Measurements from ENCODE around the gene FAM193A.

FAM193A gene

GRCh38 chr4:2619459-2619858, 83.0 kb downstream of the FAM193A start:
- Histone ChIP-seq H3K4ac (ENCODE audit: low read depth, low read length) (no peak overlapping the region), H4K8ac (ENCODE audit: low read depth, low read length) (no peak overlapping the region), H3K56ac (ENCODE audit: low read length) (peak overlapping the region; percentile 54), H3K23ac (ENCODE audit: low read length) (no peak overlapping the region), H3K9ac (ENCODE audit: low read length) (no peak overlapping the region), H3K79me2 (ENCODE audit: control insufficient read depth, insufficient read depth, low read length) (peaks cover 51% of the 10 kb centered on the region), H2BK5ac (ENCODE audit: low read length) (no peak overlapping the region), H3K27me3 (ENCODE audit: insufficient read depth, low read length, poor library complexity) (no peaks in the 10 kb centered on the region), H2BK15ac (replicated peaks; ENCODE audit: low read depth) (no peak overlapping the region), H3K4me2 (ENCODE audit: low read length) (no peak overlapping the region), H3K27ac (ENCODE audit: low read depth, low read length) (peak overlapping the region; percentile 43), H3K4me1 (ENCODE audit: control insufficient read depth, low read depth, low read length) (peaks cover 4% of the 10 kb centered on the region), H3K79me1 (ENCODE audit: low read length) (peaks cover 22% of the 10 kb centered on the region), H3K4me3 (ENCODE audit: low read length) (no peak overlapping the region), H3K36me3 (ENCODE audit: control insufficient read depth, insufficient read depth, low read length) (no peaks in the 10 kb centered on the region), H3K18ac (ENCODE audit: low read length) (no peak overlapping the region), H2BK120ac (ENCODE audit: low read depth, low read length) (no peak overlapping the region), H2AK5ac (ENCODE audit: low read length) (no peak overlapping the region), H4K5ac (ENCODE audit: low read length) (no peak overlapping the region)
- peak; percentile 48 for DNase-seq
- no CpG with 5 or more reads among the region's 8 CpGs for WGBS (ENCODE audit: extremely low coverage, insufficient coverage, low lambda C conversion rate)

- Histone ChIP-seq H3K4ac (ENCODE audit: low read depth, low read length) (no peak overlapping the region), H4K5ac (ENCODE audit: low read length) (no peak overlapping the region), H3K36me3 (ENCODE audit: control insufficient read depth, insufficient read depth, low read length) (peaks cover 2% of the 10 kb centered on the region), H2BK15ac (replicated peaks; ENCODE audit: low read depth) (no peak overlapping the region), H3K9ac (ENCODE audit: low read length) (no peak overlapping the region), H3K4me1 (ENCODE audit: control insufficient read depth, low read depth, low read length) (peaks cover 4% of the 10 kb centered on the region), H3K4me3 (ENCODE audit: low read length) (no peak overlapping the region), H3K18ac (ENCODE audit: low read length) (no peak overlapping the region), H3K23ac (ENCODE audit: low read length) (peak overlapping the region; percentile 35), H3K4me2 (ENCODE audit: low read length) (no peak overlapping the region), H2BK120ac (ENCODE audit: low read depth, low read length) (no peak overlapping the region), H3K79me1 (ENCODE audit: low read length) (peaks cover 29% of the 10 kb centered on the region), H2AK5ac (ENCODE audit: low read length) (no peak overlapping the region), H2BK5ac (ENCODE audit: low read length) (no peak overlapping the region), H3K27me3 (ENCODE audit: insufficient read depth, low read length, poor library complexity) (no peaks in the 10 kb centered on the region), H3K27ac (ENCODE audit: low read depth, low read length) (no peak overlapping the region), H3K56ac (ENCODE audit: low read length) (no peak overlapping the region), H4K8ac (ENCODE audit: low read depth, low read length) (no peak overlapping the region), H3K79me2 (ENCODE audit: control insufficient read depth, insufficient read depth, low read length) (peaks cover 45% of the 10 kb centered on the region)
- DNase-seq = no peak
- WGBS (ENCODE audit: extremely low coverage, insufficient coverage, low lambda C conversion rate) = no CpG with 5 or more reads among the region's 7 CpGs
These were observed 85.0 kb downstream of the FAM193A start for GRCh38 chr4:2621419-2621818.

GRCh38 chr4:2623442-2623841, 87.0 kb downstream of the FAM193A start:
- Histone ChIP-seq H2BK5ac (ENCODE audit: low read length) (no peak overlapping the region), H3K79me2 (ENCODE audit: control insufficient read depth, insufficient read depth, low read length) (peaks cover 45% of the 10 kb centered on the region), H2AK5ac (ENCODE audit: low read length) (no peak overlapping the region), H3K27ac (ENCODE audit: low read depth, low read length) (no peak overlapping the region), H3K18ac (ENCODE audit: low read length) (no peak overlapping the region), H3K36me3 (ENCODE audit: control insufficient read depth, insufficient read depth, low read length) (peaks cover 5% of the 10 kb centered on the region), H3K4me2 (ENCODE audit: low read length) (no peak overlapping the region), H2BK120ac (ENCODE audit: low read depth, low read length) (no peak overlapping the region), H3K23ac (ENCODE audit: low read length) (no peak overlapping the region), H3K4me3 (ENCODE audit: low read length) (no peak overlapping the region), H3K56ac (ENCODE audit: low read length) (no peak overlapping the region), H3K4ac (ENCODE audit: low read depth, low read length) (no peak overlapping the region), H3K9ac (ENCODE audit: low read length) (no peak overlapping the region), H4K5ac (ENCODE audit: low read length) (no peak overlapping the region), H3K27me3 (ENCODE audit: insufficient read depth, low read length, poor library complexity) (no peaks in the 10 kb centered on the region), H3K4me1 (ENCODE audit: control insufficient read depth, low read depth, low read length) (peaks cover 4% of the 10 kb centered on the region), H3K79me1 (ENCODE audit: low read length) (peaks cover 29% of the 10 kb centered on the region), H4K8ac (ENCODE audit: low read depth, low read length) (no peak overlapping the region), H2BK15ac (replicated peaks; ENCODE audit: low read depth) (no peak overlapping the region)
- DNase-seq = no peak
- WGBS (ENCODE audit: extremely low coverage, insufficient coverage, low lambda C conversion rate) = no CpG with 5 or more reads among the region's 6 CpGs

GRCh38 chr4:2624782-2625530, 88.5 kb downstream of the FAM193A start:
- DNase-seq = no peak
- peaks cover 5% of the 10 kb centered on the region for H3K36me3 ChIP-seq (ENCODE audit: control insufficient read depth, insufficient read depth, low read length)
- H3K27me3 ChIP-seq (ENCODE audit: insufficient read depth, low read length, poor library complexity) = no peaks in the 10 kb centered on the region
- no peak overlapping the region for H3K9ac ChIP-seq (ENCODE audit: low read length)
- WGBS (ENCODE audit: extremely low coverage, insufficient coverage, low lambda C conversion rate) = no CpG with 5 or more reads among the region's 22 CpGs
- no peak overlapping the region for H3K4ac ChIP-seq (ENCODE audit: low read depth, low read length)
- H2AK5ac ChIP-seq (ENCODE audit: low read length) = no peak overlapping the region
- no peak overlapping the region for H4K8ac ChIP-seq (ENCODE audit: low read depth, low read length)
- no peak overlapping the region for H4K5ac ChIP-seq (ENCODE audit: low read length)
- H3K79me2 ChIP-seq (ENCODE audit: control insufficient read depth, insufficient read depth, low read length) = peaks cover 38% of the 10 kb centered on the region
- H3K18ac ChIP-seq (ENCODE audit: low read length) = no peak overlapping the region
- no peak overlapping the region for H3K56ac ChIP-seq (ENCODE audit: low read length)
- no peak overlapping the region for H3K27ac ChIP-seq (ENCODE audit: low read depth, low read length)
- no peak overlapping the region for H3K23ac ChIP-seq (ENCODE audit: low read length)
- H2BK5ac ChIP-seq (ENCODE audit: low read length) = no peak overlapping the region
- H3K4me2 ChIP-seq (ENCODE audit: low read length) = no peak overlapping the region
- peaks cover 29% of the 10 kb centered on the region for H3K79me1 ChIP-seq (ENCODE audit: low read length)
- H3K4me3 ChIP-seq (ENCODE audit: low read length) = no peak overlapping the region
- H2BK120ac ChIP-seq (ENCODE audit: low read depth, low read length) = no peak overlapping the region
- no peak overlapping the region for H2BK15ac ChIP-seq (replicated peaks; ENCODE audit: low read depth)
- H3K4me1 ChIP-seq (ENCODE audit: control insufficient read depth, low read depth, low read length) = peaks cover 4% of the 10 kb centered on the region

GRCh38 chr4:2626231-2626630, 89.8 kb downstream of the FAM193A start:
- no peak overlapping the region for H3K56ac ChIP-seq (ENCODE audit: low read length)
- H2AK5ac ChIP-seq (ENCODE audit: low read length) = no peak overlapping the region
- peaks cover 2% of the 10 kb centered on the region for H3K4me1 ChIP-seq (ENCODE audit: control insufficient read depth, low read depth, low read length)
- peaks cover 26% of the 10 kb centered on the region for H3K79me2 ChIP-seq (ENCODE audit: control insufficient read depth, insufficient read depth, low read length)
- DNase-seq = no peak
- WGBS (ENCODE audit: extremely low coverage, insufficient coverage, low lambda C conversion rate) = no CpG with 5 or more reads among the region's 10 CpGs
- H2BK15ac ChIP-seq (replicated peaks; ENCODE audit: low read depth) = no peak overlapping the region
- no peak overlapping the region for H3K18ac ChIP-seq (ENCODE audit: low read length)
- no peak overlapping the region for H2BK120ac ChIP-seq (ENCODE audit: low read depth, low read length)
- no peaks in the 10 kb centered on the region for H3K27me3 ChIP-seq (ENCODE audit: insufficient read depth, low read length, poor library complexity)
- H3K27ac ChIP-seq (ENCODE audit: low read depth, low read length) = no peak overlapping the region
- H4K8ac ChIP-seq (ENCODE audit: low read depth, low read length) = no peak overlapping the region
- no peak overlapping the region for H3K4me2 ChIP-seq (ENCODE audit: low read length)
- peaks cover 24% of the 10 kb centered on the region for H3K79me1 ChIP-seq (ENCODE audit: low read length)
- no peak overlapping the region for H3K9ac ChIP-seq (ENCODE audit: low read length)
- no peak overlapping the region for H2BK5ac ChIP-seq (ENCODE audit: low read length)
- no peak overlapping the region for H3K4ac ChIP-seq (ENCODE audit: low read depth, low read length)
- H3K23ac ChIP-seq (ENCODE audit: low read length) = no peak overlapping the region
- H3K4me3 ChIP-seq (ENCODE audit: low read length) = no peak overlapping the region
- peaks cover 7% of the 10 kb centered on the region for H3K36me3 ChIP-seq (ENCODE audit: control insufficient read depth, insufficient read depth, low read length)
- H4K5ac ChIP-seq (ENCODE audit: low read length) = no peak overlapping the region

All from mesendoderm (in vitro differentiated cells).